Breast epithelium (tissue), 3 donors: Measurements from ENCODE around the gene TTC28.

Experiments
- POLR2A ChIP-seq: fragments of 450-650 bp; IDR thresholded peaks from one replicate; pipeline ENCODE4 v1.6.1; 2016; ENCODE audit warnings: antibody characterized with exemption, mild to moderate bottlenecking, moderate library complexity
- POLR2AphosphoS5 ChIP-seq, 3 donors: sonication (generic); formaldehyde crosslinking; IDR thresholded peaks; one replicate each; pipeline ENCODE4 v1.6.1; 2017; ENCODE audit warnings: antibody characterized with exemption in 3 of 3
- TF ChIP-seq, protein P1 (sequence below), 3 donors: fragments of 450-650 bp; IDR thresholded peaks; one replicate each; pipeline ENCODE4 v1.5.1; 2016 to 2017; ENCODE audit warnings: antibody characterized with exemption in 3 of 3, mild to moderate bottlenecking in 3 of 3, moderate library complexity in 3 of 3

DNA sequence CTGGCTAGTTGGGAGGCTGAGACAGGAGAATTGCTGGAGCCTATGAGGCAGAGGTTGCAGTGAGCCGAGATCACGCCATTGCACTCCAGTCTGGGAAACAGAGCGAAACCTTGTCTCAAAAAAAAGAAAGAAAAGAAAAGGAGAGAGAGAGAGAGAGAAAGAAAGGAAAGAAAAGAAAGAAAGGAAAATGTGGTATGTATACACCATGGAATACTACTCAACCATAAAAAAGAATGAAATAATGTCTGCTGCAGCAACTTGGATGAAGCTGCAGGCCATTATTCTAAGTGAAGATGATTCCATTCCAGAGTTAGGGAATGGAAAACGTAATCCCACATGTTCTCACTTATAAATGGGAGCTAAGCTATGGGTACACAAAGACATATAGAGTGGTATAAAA lies 30.8 kb downstream of the TTC28 start:
- no peak for TF ChIP-seq POLR2AphosphoS5 (IDR thresholded peaks at IDR 0.05)
- TF ChIP-seq, protein P1, sequence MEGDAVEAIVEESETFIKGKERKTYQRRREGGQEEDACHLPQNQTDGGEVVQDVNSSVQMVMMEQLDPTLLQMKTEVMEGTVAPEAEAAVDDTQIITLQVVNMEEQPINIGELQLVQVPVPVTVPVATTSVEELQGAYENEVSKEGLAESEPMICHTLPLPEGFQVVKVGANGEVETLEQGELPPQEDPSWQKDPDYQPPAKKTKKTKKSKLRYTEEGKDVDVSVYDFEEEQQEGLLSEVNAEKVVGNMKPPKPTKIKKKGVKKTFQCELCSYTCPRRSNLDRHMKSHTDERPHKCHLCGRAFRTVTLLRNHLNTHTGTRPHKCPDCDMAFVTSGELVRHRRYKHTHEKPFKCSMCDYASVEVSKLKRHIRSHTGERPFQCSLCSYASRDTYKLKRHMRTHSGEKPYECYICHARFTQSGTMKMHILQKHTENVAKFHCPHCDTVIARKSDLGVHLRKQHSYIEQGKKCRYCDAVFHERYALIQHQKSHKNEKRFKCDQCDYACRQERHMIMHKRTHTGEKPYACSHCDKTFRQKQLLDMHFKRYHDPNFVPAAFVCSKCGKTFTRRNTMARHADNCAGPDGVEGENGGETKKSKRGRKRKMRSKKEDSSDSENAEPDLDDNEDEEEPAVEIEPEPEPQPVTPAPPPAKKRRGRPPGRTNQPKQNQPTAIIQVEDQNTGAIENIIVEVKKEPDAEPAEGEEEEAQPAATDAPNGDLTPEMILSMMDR (IDR thresholded peaks at IDR 0.05): no peak
- TF ChIP-seq POLR2A: no peak
